ENCODE results near the gene KIF21A.
"Not testable (repeated sequence)": the region's sequence is repeated elsewhere in the genome, so short reads cannot be mapped to it uniquely, and the experiment has no call there.

Gene KIF21A, protein sequence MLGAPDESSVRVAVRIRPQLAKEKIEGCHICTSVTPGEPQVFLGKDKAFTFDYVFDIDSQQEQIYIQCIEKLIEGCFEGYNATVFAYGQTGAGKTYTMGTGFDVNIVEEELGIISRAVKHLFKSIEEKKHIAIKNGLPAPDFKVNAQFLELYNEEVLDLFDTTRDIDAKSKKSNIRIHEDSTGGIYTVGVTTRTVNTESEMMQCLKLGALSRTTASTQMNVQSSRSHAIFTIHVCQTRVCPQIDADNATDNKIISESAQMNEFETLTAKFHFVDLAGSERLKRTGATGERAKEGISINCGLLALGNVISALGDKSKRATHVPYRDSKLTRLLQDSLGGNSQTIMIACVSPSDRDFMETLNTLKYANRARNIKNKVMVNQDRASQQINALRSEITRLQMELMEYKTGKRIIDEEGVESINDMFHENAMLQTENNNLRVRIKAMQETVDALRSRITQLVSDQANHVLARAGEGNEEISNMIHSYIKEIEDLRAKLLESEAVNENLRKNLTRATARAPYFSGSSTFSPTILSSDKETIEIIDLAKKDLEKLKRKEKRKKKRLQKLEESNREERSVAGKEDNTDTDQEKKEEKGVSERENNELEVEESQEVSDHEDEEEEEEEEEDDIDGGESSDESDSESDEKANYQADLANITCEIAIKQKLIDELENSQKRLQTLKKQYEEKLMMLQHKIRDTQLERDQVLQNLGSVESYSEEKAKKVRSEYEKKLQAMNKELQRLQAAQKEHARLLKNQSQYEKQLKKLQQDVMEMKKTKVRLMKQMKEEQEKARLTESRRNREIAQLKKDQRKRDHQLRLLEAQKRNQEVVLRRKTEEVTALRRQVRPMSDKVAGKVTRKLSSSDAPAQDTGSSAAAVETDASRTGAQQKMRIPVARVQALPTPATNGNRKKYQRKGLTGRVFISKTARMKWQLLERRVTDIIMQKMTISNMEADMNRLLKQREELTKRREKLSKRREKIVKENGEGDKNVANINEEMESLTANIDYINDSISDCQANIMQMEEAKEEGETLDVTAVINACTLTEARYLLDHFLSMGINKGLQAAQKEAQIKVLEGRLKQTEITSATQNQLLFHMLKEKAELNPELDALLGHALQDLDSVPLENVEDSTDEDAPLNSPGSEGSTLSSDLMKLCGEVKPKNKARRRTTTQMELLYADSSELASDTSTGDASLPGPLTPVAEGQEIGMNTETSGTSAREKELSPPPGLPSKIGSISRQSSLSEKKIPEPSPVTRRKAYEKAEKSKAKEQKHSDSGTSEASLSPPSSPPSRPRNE (N-terminal part only)

DNA sequence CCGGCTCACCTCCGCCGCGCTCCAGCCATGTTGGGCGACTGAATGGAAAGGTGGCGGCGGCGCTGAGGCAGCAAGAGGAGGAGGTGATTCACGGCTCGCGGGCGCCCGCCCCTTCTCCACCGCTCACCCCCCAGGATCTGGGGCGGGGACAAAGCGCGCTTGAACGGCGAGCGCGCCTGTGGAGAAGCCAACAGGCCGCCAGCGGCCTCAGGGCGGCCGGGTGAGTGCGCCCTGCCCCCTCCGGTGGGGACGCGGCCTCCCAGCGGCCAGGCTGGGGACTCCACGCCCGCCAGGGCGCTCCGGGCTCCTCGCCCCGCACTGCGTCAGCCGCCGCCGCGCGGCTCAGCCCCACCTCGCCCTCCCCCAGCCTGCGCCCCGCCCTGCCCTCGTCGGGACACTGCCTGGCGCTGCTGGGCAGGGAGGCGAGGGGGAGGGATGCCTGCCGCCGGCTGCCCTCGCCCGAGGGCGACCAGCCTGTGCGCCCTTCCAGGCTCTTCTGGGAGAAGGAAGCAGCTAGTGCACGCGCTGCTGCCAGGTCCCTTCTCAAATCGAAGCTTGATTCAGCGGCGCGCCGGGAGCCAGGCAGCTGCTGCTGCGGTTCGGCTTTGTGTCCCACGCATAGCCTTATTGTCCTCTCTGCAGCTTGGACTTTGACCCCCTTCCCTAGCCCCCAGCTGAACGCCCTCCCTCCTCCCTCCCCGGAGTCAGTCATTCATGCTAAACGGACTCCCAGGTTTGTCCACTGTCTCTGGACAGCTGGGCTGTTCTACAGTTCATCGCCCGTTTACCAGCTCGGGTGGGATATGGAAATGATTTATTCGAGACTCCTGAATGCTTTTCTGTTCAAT, at the start of gene KIF21A:
KIF21A (minus strand) TSS at position 40 of the 848 bp plus-strand sequence. CDS start 150 bp downstream, outside the sequence.
- peak; percentile 69 to 78 for DNase-seq (ENCODE audit: low read depth in 2 of 2)

DNA sequence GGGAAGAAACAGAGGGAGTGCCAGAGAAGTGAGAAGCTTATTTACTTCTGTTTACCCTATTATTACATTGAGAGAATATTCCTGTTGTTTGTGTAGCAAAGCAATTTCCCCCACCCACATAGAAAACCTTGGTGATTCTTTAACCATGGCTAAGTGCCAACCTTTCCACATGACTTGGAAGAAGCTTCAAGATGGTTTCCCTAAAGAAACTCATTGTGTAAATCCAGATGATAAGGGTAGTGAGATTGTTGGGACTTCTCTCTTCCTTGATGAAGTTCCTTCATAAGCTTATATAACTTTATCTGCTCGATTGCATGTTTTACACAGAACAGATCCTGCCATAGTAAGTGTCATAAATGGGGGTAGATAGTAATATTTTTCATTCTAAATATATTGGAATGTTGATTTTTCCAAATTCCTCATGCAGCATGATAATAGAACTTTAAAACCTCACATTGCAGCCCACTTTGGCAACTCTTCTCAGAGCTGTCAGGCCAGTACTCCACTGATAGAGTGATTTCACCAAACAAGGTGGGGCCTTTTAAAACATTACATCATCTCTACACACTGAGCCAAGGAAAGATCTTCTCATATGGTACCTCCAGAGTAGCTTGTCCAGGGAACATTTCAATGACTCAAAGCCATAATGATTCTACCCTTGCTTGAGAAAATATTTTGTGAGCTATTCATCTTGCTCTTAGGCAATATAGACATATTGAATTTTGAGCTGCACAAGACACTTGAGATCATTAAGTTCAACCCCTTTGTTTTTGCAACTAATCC, 47.8 kb upstream of the KIF21A start:
- no peak for DNase-seq (ENCODE audit: low read depth in 2 of 2)

DNA sequence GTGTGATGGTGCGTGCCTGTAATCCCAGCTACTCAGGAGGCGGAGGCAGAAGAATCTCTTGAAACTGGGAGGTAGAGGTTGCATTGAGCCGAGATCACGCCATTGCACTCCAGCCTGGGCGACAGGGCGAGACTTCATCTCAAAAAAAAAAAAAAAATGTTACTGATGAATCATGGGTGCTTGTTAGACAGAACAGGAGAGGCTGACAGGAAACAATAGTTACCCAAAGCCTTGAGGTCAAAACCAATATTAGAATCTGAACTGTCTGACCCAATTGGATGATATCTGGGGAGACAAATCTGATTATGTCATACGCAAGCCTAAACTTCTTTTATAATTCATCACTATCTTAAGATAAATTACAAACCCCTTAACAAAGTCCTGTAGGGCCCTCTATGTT, 40.7 kb upstream of the KIF21A start:
- DNase-seq (ENCODE audit: low read depth in 2 of 2) = no peak

DNA sequence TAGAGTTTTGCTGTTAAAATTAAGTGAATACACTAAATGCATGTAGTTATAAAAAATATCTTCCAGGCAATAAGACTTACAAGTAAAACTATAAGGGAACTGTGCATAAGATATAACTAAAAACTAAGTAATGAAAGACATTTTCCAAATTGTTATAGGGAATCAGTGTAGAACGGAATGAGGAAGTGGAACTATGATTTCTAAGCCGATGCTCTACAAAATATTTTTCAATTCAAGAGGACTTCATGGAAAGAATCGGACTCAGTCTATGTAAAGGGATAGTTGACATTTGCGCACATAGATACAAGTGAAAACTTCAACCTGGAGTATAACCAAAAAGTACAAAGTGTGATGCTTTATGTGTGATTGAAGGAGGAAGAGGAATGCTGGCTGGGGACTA, 40.1 kb upstream of the KIF21A start:
- DNase-seq (ENCODE audit: low read depth in 2 of 2) = no peak

DNA sequence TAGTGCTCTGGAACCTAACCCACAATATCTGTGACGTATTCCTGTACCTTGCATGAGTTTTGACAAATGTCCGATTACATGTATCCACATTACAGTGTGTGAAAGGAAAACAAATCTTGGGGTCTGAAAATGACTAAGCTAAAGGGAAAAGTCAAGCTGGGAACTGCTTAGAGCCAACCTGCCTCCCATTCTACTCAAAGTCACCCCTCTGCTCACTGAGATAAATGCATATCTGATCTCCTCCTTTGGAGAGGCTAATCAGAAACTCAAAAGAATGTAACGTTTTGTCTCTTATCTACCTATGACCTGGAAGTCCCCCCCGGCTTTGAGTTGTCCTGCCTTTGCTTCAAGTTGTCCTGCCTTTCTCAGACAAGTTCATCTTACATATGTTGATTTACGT, 34.0 kb upstream of the KIF21A start:
- no peak for DNase-seq (ENCODE audit: low read depth in 2 of 2)

DNA sequence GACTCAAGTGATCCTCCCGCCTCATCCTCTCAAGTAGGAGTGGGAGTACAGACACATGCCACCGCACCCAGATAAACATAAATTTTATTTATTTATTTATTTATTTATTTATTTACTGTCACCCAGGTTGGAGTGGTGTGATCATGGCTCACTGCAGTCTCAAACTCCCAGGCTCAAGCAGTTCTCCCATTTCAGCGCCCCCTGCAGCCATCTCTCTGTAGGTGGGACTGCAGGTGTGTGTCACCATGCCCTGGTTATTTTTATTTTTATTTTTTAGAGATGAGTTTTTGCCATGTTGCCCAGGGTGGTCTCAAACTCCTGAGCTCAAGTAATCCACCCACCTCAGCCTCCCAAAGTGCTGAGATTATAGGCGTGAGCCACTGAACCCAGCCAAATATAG, 33.2 kb upstream of the KIF21A start:
- DNase-seq (ENCODE audit: low read depth in 2 of 2) = no peak

DNA sequence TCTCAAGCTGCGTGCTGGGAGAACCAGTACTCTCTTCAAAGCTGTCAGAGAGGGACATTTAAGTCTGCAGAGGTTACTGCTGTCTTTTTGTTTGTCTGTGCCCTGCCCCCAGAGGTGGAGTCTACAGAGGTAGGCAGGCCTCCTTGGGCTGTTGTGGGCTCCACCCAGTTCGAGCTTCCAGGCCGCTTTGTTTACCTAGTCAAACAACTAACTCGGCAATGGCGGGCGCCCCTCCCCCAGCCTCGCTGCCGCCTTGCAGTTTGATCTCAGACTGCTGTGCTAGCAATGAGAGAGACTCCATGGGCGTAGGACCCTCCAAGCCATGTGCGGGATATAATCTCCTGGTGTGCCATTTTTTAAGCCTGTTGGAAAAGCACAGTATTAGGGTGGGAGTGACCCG, 32.2 kb upstream of the KIF21A start:
- not testable (repeated sequence) for DNase-seq (ENCODE audit: low read depth in 2 of 2)

DNA sequence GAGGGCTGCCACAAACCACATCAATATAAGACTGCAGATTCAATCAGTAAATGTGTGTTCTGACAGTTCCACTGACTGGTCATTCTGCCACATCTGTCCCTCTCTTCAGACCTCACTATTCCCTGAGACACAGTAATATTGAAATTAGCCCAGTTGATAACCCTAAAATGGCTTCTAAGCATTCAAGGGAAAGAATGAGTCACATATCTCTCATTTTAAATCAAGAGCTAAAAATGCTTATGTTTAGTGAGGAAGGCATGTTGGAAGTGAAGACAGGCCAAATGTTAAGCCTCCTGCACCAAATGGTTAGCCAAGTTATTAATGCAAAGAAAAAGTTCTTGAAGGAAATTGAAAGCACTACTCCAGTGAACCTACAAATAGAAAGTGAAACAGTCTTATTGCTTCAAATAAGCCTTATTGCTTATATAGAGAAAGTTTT, 24.5 kb upstream of the KIF21A start:
- DNase-seq (ENCODE audit: low read depth in 2 of 2) = no peak

DNA sequence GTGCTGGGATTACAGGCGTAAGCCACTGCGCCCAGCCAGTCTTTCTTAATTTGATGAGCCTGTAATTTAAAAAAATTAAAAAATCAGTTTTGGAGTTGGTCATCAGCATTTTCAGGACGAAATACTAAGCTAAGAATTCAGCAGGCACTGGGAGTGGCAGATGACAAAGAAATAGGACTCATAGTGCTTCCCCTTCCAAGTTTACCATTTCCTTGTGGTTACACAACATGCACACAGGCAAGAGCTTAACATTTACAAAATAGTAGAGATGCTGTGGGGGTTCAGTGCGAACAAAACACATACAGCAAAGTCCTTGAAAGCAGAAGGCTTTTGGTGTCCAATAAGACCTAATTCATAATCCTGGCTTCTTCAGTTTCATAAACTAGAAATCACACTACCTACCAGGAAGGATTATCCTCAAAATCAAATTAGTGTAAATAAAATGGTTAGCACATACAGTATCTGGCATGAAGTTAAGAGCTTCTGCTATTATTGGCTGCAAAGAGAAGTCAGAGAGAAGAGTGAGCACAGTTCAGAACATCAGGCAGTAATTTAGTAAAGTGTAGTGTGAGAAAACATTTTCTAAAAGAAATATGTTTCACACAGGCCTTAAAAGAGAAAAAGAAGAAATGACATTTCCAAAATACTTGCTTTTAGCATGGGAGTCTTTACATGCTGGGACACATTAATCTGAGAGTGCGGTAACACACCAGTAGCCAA, 22.2 kb upstream of the KIF21A start:
- DNase-seq (ENCODE audit: low read depth in 2 of 2) = no peak

DNA sequence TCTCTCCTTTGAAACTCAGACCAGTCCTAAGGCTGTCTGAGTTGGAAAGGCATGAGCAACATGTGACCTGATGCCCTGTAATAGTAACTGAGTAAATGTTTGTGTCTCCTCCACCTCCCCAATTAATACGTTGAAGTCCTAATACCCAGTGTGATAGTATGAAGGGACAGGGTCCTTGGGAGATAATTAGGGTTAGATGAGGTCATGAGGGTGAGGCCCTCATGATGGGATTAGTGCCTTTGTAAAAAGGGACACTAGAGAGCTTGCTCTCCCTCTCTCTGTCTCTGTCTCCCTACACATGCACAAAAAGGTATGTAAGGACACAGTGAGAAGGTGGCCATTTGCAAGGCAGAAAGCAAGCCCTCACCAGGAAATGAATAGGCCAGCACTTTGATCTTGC, 18.1 kb upstream of the KIF21A start:
- no peak for DNase-seq (ENCODE audit: low read depth in 2 of 2)

DNA sequence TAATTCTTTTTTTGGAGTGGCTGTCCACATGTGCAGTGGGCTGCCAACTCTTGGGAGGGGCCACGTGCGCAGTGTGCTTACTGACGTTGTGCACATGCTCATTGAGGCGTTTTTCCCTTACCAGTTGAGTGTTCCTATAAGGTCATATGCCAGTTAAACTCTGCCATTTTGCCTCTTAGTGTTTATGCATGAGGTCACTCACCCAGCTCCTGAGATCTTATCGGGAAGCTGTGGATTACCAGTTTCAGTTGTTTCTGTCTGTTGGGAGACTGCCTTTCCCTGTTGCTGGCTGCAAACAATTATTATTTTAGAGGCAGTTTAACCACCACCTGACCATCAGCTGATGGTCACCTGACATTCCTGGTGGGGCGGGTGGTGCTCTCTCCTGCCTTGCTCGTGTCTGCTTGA, 16.1 kb upstream of the KIF21A start:
- no peak for DNase-seq (ENCODE audit: low read depth in 2 of 2)

DNA sequence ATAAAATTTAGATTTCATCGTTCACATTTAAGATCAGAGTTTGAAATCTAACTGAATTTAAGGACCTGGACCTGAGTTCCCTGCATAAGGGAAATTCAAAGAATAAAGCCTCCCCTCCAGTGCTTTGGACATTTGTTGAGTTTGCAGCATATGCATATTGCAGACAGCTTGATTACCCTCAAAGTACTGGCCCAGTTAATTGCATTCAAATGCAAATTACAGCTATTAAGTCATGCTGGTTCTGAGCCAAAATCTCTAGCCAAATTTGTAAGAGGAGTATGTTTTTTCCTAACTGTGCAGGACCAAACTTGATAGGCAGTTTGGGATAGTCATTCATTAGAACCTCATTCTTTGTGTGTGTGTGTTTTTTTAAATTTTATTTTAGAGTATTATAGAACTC, 9.1 kb upstream of the KIF21A start:
- no peak for DNase-seq (ENCODE audit: low read depth in 2 of 2)

DNA sequence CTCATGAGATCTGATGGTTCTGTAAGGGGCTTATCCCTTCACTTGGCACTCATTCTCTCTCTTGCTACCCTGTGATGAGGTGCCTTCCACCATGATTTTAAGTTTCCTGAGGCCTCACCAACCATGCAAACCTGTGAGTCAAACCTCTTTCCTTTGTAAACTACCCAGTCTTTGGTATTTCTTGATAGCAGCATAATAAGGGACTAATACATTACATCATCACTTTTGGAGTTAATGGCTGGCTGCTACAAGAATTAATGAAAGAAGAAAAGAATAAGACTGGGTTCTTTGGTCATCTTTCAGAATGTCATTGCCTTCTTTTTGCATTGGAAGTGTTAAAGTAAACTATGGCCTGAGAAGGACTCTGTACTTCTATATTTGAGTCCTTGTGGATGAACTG, 5.1 kb upstream of the KIF21A start:
- DNase-seq (ENCODE audit: low read depth in 2 of 2) = no peak

DNA sequence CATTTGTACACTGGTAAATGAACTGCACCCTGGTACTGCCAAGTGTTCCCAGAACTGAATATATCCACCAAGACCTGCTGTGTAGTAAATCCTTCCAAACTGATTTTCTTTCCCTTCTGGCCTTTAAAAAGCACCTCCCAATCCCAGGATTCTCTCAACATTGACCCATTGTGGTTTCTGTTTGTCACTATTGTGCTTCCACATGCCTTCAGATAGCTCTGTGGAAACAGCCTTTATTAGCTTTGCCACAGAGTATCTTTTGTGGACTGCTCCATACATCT, 949 bp upstream of the KIF21A start:
- DNase-seq (ENCODE audit: low read depth in 2 of 2) = no peak

DNA sequence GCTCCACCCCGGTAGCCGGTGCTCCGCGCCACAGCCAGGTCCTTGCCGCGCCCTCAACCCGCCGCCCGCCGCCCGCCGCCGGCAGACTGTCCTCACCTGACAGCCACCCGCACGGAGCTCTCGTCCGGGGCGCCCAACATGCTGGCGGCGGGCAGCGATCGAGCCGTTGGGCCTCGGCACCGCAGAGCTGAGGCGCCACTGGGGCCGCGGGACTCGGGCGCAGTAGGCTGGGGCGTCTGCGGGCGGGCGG, 164 bp downstream of the KIF21A start:
- DNase-seq (ENCODE audit: low read depth in 2 of 2) = no peak

DNA sequence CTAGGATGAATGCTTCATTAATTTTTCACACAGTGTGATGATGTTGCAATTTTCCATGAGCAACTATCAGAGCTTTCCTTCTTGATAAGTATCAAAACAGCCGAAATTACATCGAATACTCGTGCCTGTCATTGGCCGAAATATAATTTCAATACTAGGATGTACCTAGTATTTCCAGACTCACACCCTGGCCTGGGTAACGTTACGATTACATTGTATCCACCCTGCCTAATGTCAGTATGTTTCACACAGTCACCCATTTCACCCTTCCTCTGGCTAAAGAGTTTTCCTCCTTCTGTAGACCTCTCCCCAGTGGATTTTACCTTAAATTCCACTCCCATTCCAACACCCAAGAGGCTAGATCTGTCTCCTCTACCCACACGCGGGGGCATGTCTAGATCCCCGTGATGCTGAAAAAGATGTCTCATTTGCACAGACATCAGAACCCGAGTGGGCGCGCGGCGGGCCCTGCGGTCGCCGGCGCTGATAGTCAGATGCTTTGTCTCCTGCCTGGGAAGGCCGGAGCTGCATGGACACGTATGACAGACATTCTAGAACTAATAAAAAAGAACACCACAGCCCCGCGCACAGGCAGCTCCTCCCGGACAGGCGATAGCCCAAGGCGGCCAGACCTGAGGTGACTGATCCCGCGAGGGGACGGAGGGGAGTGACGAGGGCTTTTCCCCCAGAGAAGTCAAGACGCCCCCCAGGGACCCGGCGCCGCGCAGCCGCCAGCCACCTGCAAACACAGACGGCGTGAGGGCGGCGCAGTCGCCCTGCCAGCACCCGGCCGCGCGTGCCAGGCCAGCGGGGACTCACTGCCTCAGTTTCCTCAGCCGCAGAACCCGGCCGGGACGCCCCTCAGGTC, 723 bp downstream of the KIF21A start:
- peak in 1 of 2 donors; percentile 19 for DNase-seq (ENCODE audit: low read depth in 2 of 2)

DNA sequence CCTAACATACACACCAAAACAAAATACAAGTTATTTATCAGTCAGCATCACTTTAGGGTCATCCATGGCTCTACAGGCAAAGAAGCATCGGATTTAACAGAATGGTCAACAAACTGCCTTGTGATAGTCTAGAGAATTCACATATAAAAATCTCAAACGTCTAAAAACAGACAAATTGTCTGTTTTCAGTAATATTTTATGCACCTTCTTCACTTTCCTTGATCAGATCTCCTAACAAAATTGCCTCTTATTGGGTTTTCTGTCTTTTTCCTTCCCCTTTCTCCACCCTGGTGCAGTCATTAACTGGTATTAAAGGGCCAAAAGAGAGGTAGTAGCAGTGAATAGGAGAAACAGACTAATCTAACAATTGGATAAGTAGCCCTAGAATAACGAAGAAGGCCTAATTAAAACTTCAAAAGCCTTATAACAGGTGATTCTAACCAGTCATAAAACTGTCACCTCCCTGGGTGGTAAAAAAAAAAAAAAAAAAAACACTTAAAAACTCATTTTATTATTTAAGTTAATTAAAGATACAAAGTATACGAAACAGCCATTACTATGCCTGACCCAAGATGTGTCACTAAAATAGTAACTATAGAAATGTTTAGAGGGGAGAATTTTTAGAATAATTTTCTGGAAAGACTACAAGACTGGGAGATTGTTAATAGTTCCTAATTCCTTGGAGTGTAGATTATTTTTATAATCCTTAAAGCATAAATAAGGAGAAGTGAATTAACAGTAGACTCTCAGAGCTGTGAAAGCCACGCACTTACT, 1.5 kb downstream of the KIF21A start:
- DNase-seq (ENCODE audit: low read depth in 2 of 2) = no peak

DNA sequence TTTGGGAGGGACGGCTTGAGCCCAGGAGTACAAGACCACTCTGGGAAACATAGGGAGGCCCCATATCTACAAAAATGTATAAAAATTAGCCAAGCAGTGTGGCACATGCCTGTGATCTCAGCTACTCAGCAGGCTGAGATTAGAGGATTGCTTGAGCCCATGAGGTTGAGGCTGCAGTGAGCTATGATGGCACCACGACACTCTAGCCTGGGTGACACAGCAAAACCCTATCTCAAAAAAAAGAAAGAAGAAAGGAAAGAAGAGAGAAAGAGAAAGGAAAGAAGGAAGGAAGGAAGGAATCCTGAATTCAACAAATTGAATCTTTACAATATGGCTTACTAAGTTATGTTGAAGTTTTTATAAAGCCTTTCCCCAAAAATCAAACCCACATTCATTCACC, 2.1 kb downstream of the KIF21A start:
- DNase-seq (ENCODE audit: low read depth in 2 of 2) = no peak

Data from stimulated activated CD4-positive, alpha-beta T cell treated with anti-CD3 and anti-CD28 coated beads, Interleukin-1b, Interleukin-23, amount 100 ng/mL, for 1 hour (primary cell).